Right lobe of liver (tissue), 4 donors: ENCODE results near the gene INSRR.

Source experiments
- CTCF ChIP-seq, 4 donors: fragments of 200-600 bp in 3 of 4; fragments of 450-650 bp in 1 of 4; IDR thresholded peaks; one replicate each; pipeline versions ENCODE4 v1.5.1 to v1.8.0; 2016 to 2022; ENCODE audit warnings: antibody characterized with exemption in 4 of 4, mild to moderate bottlenecking in 2 of 4
- POLR2A ChIP-seq: fragments of 450-650 bp; IDR thresholded peaks from one replicate; pipeline ENCODE4 v1.6.1; 2017; ENCODE audit warnings: antibody characterized with exemption, mild to moderate bottlenecking
- donor health status: DM: no; HTN: no; CAD: no.
- donor health status: DM: no; HTN: no; CAD: no.
- donor health status: DM: no; HTN: yes; CAD: no.

- TF ChIP-seq CTCF (IDR thresholded peaks at IDR 0.05) (no peak), POLR2A (no peak)
Observed at GRCh38 chr1:156844102-156844501, 14.8 kb downstream of the INSRR start.
